C4-2B (cell line): ENCODE results near the gene DRAM1.

Experiments used
- H3K27ac ChIP-seq: fragments of 450-650 bp; 2 replicates; pipeline ENCODE4 v1.5.1; 2017
- ZFX ChIP-seq: fragments of 450-650 bp; IDR thresholded peaks from 2 replicates; pipeline ENCODE4 v1.6.1; 2017
- TF ChIP-seq, protein P1 (sequence below): fragments of 450-650 bp; conservative IDR thresholded peaks from 2 replicates; pipeline ENCODE4 v1.5.1; 2017; ENCODE audit warnings: mild to moderate bottlenecking

The DRAM1 gene

DNA sequence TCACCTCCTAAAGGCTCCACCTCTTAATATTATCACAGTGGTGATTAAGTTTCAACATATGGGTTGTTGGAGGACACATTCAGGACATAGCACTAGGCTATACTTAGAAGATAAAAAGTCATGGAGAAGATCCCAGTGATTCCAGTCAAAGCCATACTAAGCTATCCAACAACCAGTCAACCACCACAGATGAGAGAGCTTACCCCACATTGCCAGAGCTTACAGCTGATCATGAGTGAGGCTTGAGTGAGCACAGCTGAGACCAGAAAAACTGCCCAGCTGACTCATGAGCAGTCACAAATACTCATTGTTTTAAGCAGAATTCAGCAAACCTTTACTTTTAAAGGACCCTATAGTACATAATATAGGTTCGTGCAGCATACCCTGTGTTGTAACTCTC lies 85.1 kb downstream of the DRAM1 start:
- TF ChIP-seq, protein P1, sequence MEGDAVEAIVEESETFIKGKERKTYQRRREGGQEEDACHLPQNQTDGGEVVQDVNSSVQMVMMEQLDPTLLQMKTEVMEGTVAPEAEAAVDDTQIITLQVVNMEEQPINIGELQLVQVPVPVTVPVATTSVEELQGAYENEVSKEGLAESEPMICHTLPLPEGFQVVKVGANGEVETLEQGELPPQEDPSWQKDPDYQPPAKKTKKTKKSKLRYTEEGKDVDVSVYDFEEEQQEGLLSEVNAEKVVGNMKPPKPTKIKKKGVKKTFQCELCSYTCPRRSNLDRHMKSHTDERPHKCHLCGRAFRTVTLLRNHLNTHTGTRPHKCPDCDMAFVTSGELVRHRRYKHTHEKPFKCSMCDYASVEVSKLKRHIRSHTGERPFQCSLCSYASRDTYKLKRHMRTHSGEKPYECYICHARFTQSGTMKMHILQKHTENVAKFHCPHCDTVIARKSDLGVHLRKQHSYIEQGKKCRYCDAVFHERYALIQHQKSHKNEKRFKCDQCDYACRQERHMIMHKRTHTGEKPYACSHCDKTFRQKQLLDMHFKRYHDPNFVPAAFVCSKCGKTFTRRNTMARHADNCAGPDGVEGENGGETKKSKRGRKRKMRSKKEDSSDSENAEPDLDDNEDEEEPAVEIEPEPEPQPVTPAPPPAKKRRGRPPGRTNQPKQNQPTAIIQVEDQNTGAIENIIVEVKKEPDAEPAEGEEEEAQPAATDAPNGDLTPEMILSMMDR, result no peak
- no peak for TF ChIP-seq ZFX
- no peak overlapping the region for H3K27ac ChIP-seq

DNA sequence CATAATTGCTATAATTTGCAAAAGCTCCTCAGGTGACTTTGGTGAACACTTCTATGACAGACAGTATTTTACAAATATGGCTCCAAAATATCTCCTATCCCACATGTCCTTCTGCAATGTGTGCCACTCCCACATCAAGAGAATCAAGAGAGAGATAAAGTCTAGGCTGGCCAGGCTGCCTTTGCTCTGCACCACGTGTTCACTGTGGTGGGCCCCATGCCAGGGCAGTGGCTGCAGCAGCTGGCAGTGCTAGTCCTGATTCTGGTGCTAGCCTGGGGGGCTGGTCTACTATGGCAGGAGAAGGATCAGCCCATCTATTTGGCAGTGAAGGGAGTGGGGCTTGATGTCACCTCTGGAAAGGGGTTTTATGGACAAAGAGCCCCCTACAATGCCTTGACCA lies 86.3 kb downstream of the DRAM1 start:
- no peak overlapping the region for H3K27ac ChIP-seq
- TF ChIP-seq, protein P1, result no peak
- TF ChIP-seq ZFX, result no peak

DNA sequence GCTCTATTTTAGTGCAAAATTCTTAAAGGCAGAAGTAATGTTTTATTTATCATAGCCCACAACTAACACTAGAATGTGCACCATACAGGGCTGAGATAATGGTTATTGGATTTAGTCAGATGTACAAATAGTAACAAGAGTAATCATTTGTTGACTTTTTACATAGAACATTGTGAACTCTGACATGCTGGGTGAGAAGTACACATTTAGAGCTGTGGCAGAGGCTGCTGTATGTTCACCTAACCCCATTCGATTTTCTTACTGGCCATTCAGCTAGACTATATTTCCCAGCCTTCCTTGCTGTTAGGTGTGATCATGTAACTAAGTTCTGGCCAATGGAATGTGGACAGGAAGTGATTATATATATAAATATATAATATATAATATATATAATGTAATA lies 89.1 kb downstream of the DRAM1 start:
- H3K27ac ChIP-seq, result no peak overlapping the region
- TF ChIP-seq, protein P1, result no peak
- TF ChIP-seq ZFX, result no peak

DNA sequence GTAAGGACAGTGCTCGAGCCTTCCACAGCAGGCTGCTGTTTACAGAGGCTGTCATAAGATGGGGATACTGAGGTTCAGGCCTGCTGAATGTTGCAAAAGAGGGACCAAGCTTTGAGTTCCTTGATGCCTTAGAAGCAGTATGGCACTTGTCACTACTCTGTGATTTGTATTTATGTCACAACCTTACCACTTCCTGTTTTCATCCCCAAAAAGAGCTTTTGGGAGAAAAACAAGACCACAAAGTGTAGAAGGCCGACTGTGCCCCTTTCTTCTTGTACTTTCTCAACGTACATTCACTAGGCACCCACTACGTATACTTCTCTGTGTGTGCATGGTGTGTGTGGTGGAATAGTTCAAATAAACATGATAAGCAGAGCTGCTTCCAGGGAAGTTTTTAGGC lies 90.1 kb downstream of the DRAM1 start:
- H3K27ac ChIP-seq, result no peak overlapping the region
- TF ChIP-seq ZFX, result no peak
- TF ChIP-seq, protein P1, result no peak

DNA sequence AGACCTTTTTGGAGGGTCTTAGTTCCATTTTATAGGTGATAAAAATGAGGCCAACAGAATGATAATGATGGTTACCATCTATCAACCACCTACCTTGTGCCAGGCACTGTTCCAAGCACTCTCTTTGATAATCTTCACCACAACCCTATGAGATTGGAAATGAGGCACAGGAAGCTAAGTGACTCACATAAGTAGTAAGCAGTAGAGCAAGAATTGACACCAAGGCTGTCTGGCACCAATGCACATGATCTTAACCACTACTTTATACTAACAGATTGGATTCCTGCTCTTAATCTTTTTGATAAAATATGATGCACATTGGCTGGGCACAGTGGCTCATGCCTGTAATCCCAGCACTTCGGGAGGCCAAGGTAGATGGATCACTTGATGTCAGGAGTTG lies 91.4 kb downstream of the DRAM1 start:
- TF ChIP-seq ZFX, result no peak
- TF ChIP-seq, protein P1, result no peak
- no peak overlapping the region for H3K27ac ChIP-seq
